Measurements from ENCODE around the gene LCE3E. TPM values are rescaled to one million over a fixed set of nuclear protein-coding genes. Genes with fewer than 3 reads are reported as not detected.

The LCE3E gene
- total RNA-seq, 1 donor from 2014 or later = not detected

GRCh38 chr1:152516082-152516481, 50.5 kb downstream of the LCE3E start:
- no peak for DNase-seq (ENCODE audit: low read depth)

Other genes with a start within 250 kb of the LCE3E start
- gene FLG, start 241.5 kb downstream of the LCE3E start, total RNA-seq = 1.7 and 10.9 TPM in 2 replicates
- gene FLG2, start 206.8 kb downstream of the LCE3E start, total RNA-seq = not detected in 2 replicates
- gene CRNN, start 152.5 kb downstream of the LCE3E start, total RNA-seq = not detected in 2 replicates
- not detected in 2 replicates for gene LCE5A, start 56.0 kb downstream of the LCE3E start, total RNA-seq
- gene CRCT1, start 52.3 kb downstream of the LCE3E start, total RNA-seq = not detected in 2 replicates
- gene LCE3D, start 13.7 kb upstream of the LCE3E start, total RNA-seq = not detected in 2 replicates
- not detected in 2 replicates for gene LCE3C, start 33.5 kb upstream of the LCE3E start, total RNA-seq
- gene LCE3B, start 47.0 kb upstream of the LCE3E start, total RNA-seq = not detected in 2 replicates
- gene LCE3A, start 56.3 kb upstream of the LCE3E start, total RNA-seq = not detected in 2 replicates
- not detected in 2 replicates for gene LCE2D, start 96.6 kb upstream of the LCE3E start, total RNA-seq
- gene LCE2C, start 108.5 kb upstream of the LCE3E start, total RNA-seq = not detected in 2 replicates
- gene LCE2B, start 119.3 kb upstream of the LCE3E start, total RNA-seq = not detected in 2 replicates
- gene LCE2A, start 131.6 kb upstream of the LCE3E start, total RNA-seq = not detected in 2 replicates
- not detected in 2 replicates for gene LCE4A, start 141.4 kb upstream of the LCE3E start, total RNA-seq
- gene KPRP, start 191.2 kb upstream of the LCE3E start, total RNA-seq = not detected in 2 replicates
- gene LCE1F, start 208.4 kb upstream of the LCE3E start, total RNA-seq = not detected in 2 replicates
- not detected in 2 replicates for gene LCE1E, start 219.5 kb upstream of the LCE3E start, total RNA-seq
- gene LCE1D, start 229.9 kb upstream of the LCE3E start, total RNA-seq = not detected in 2 replicates
- gene LCE1C, start 239.9 kb upstream of the LCE3E start, total RNA-seq = not detected in 2 replicates
- gene LCE1B, start 245.2 kb upstream of the LCE3E start, total RNA-seq = not detected in 2 replicates